Subcutaneous abdominal adipose tissue (tissue), 5 donors: ENCODE data around the gene TOP2B.

ENCODE experiments used
- H3K27ac ChIP-seq: one replicate; pipeline ENCODE4 v1.7.0; 2013; ENCODE audit warnings: low read depth, mild to moderate bottlenecking, inconsistent platforms, low read length, moderate library complexity
- H3K27me3 ChIP-seq, 5 donors: one replicate each; pipeline ENCODE4 v1.7.0; 2013; ENCODE audit warnings: low read length in 5 of 5, inconsistent platforms in 1 of 5; ENCODE audit not compliant: control insufficient read depth in 5 of 5, insufficient read depth in 4 of 5
- H3K36me3 ChIP-seq, 5 donors: one replicate each; pipeline ENCODE4 v1.7.0; 2013; ENCODE audit warnings: low read length in 5 of 5; ENCODE audit not compliant: control insufficient read depth in 5 of 5, insufficient read depth in 5 of 5
- H3K4me1 ChIP-seq, 5 donors: one replicate each; pipeline ENCODE4 v1.7.0; 2013; ENCODE audit warnings: low read length in 5 of 5, mild to moderate bottlenecking in 3 of 5, moderate library complexity in 1 of 5; ENCODE audit not compliant: control insufficient read depth in 5 of 5, insufficient read depth in 5 of 5
- H3K4me3 ChIP-seq, 5 donors: one replicate each; pipeline ENCODE4 v1.7.0; 2013; ENCODE audit warnings: low read length in 5 of 5, low read depth in 1 of 5
- H3K9ac ChIP-seq, 5 donors: one replicate each; pipeline ENCODE4 v1.7.0; 2013; ENCODE audit warnings: low read length in 5 of 5, mild to moderate bottlenecking in 4 of 5, moderate library complexity in 3 of 5
- H3K9me3 ChIP-seq, 5 donors: one replicate each; pipeline ENCODE4 v1.7.0; 2013; ENCODE audit warnings: low read length in 5 of 5; ENCODE audit not compliant: control insufficient read depth in 5 of 5
- donor health status: healthy.
- donor health status: healthy.
- donor health status: healthy.
- donor health status: healthy.
- donor health status: healthy.

The TOP2B gene

GRCh38 chr3:25678581-25678980, 13.9 kb upstream of the TOP2B start:
- H3K4me3 ChIP-seq = no peak overlapping the region
- H3K27me3 ChIP-seq = peaks cover 0 to 3% (median 0%) of the 10 kb centered on the region in 5 donors
- no peaks in the 10 kb centered on the region for H3K36me3 ChIP-seq
- H3K4me1 ChIP-seq = no peaks in the 10 kb centered on the region
- no peak overlapping the region for H3K9ac ChIP-seq
- no peak overlapping the region for H3K27ac ChIP-seq
- peaks cover 0 to 3% (median 0%) of the 10 kb centered on the region in 5 donors for H3K9me3 ChIP-seq

GRCh38 chr3:25677121-25677520, 12.4 kb upstream of the TOP2B start:
- no peak overlapping the region for H3K9ac ChIP-seq
- no peaks in the 10 kb centered on the region for H3K36me3 ChIP-seq
- H3K4me3 ChIP-seq = no peak overlapping the region
- H3K27ac ChIP-seq = no peak overlapping the region
- H3K9me3 ChIP-seq = peaks cover 0 to 5% (median 0%) of the 10 kb centered on the region in 5 donors
- H3K4me1 ChIP-seq = no peaks in the 10 kb centered on the region
- peaks cover 0 to 3% (median 0%) of the 10 kb centered on the region in 5 donors for H3K27me3 ChIP-seq

- Histone ChIP-seq H3K27ac (no peak overlapping the region), H3K4me1 (no peaks in the 10 kb centered on the region), H3K27me3 (peaks cover 0 to 3% (median 0%) of the 10 kb centered on the region in 5 donors), H3K4me3 (no peak overlapping the region), H3K36me3 (no peaks in the 10 kb centered on the region), H3K9ac (no peak overlapping the region), H3K9me3 (peaks cover 0 to 5% (median 0%) of the 10 kb centered on the region in 5 donors)
Observed at GRCh38 chr3:25674670-25675069, 10.0 kb upstream of the TOP2B start.

GRCh38 chr3:25673738-25674298, 9.1 kb upstream of the TOP2B start:
- H3K27me3 ChIP-seq = peaks cover 0 to 3% (median 0%) of the 10 kb centered on the region in 5 donors
- H3K9me3 ChIP-seq = peaks cover 0 to 5% (median 0%) of the 10 kb centered on the region in 5 donors
- H3K27ac ChIP-seq = no peak overlapping the region
- H3K4me1 ChIP-seq = no peaks in the 10 kb centered on the region
- no peak overlapping the region for H3K9ac ChIP-seq
- no peak overlapping the region for H3K4me3 ChIP-seq
- no peaks in the 10 kb centered on the region for H3K36me3 ChIP-seq

- Histone ChIP-seq H3K4me3 (peak overlapping the region; percentile 71 to 87 (median 84)), H3K4me1 (peaks cover 7 to 34% (median 31%) of the 10 kb centered on the region in 5 donors), H3K27ac (peak overlapping the region; percentile 98), H3K27me3 (no peaks in the 10 kb centered on the region), H3K9ac (peak overlapping the region in 4 of 5 donors; percentile 61 to 91 (median 74)), H3K36me3 (no peaks in the 10 kb centered on the region), H3K9me3 (no peaks in the 10 kb centered on the region)
Observed at GRCh38 chr3:25665315-25666280, 891 bp upstream of the TOP2B start.

- H3K4me1 ChIP-seq = peaks cover 7 to 39% (median 35%) of the 10 kb centered on the region in 5 donors
- no peaks in the 10 kb centered on the region for H3K9me3 ChIP-seq
- H3K36me3 ChIP-seq = no peaks in the 10 kb centered on the region
- peak overlapping the region; percentile 98 for H3K27ac ChIP-seq
- H3K27me3 ChIP-seq = no peaks in the 10 kb centered on the region
- peak overlapping the region; percentile 71 to 93 (median 84) for H3K4me3 ChIP-seq
- H3K9ac ChIP-seq = peak overlapping the region; percentile 84 to 92 (median 90)
Observed at GRCh38 chr3:25663869-25664811, 567 bp downstream of the TOP2B start.

- H3K4me1 ChIP-seq = peaks cover 7 to 43% (median 35%) of the 10 kb centered on the region in 5 donors
- no peaks in the 10 kb centered on the region for H3K27me3 ChIP-seq
- peak overlapping the region; percentile 84 to 92 (median 87) for H3K9ac ChIP-seq
- no peaks in the 10 kb centered on the region for H3K36me3 ChIP-seq
- peak overlapping the region; percentile 98 for H3K27ac ChIP-seq
- no peaks in the 10 kb centered on the region for H3K9me3 ChIP-seq
- peak overlapping the region; percentile 71 to 93 (median 84) for H3K4me3 ChIP-seq
Observed at GRCh38 chr3:25663347-25663868, 1.3 kb downstream of the TOP2B start.

GRCh38 chr3:25662736-25663320, 1.9 kb downstream of the TOP2B start:
- Histone ChIP-seq H3K4me1 (peaks cover 7 to 43% (median 35%) of the 10 kb centered on the region in 5 donors), H3K4me3 (peak overlapping the region; percentile 71 to 93 (median 84)), H3K36me3 (no peaks in the 10 kb centered on the region), H3K9me3 (no peaks in the 10 kb centered on the region), H3K27me3 (no peaks in the 10 kb centered on the region), H3K9ac (peak overlapping the region; percentile 84 to 92 (median 87)), H3K27ac (peak overlapping the region; percentile 98)
